Stimulated activated CD4-positive, alpha-beta T cell treated with anti-CD3 and anti-CD28 coated beads, Interleukin-1b, Interleukin-23, amount 100 ng/mL, for 4 hours (primary cell): ENCODE data around the gene ANP32D.
"Not testable (repeated sequence)": the region's sequence is repeated elsewhere in the genome, so short reads cannot be mapped to it uniquely, and the experiment has no call there.

Experiments used
- DNase-seq, 2 donors: peaks; one replicate each; pipeline ENCODE4 v3.0.0-alpha.2; 2020; ENCODE audit warnings: low read depth in 2 of 2

Gene ANP32D

DNA sequence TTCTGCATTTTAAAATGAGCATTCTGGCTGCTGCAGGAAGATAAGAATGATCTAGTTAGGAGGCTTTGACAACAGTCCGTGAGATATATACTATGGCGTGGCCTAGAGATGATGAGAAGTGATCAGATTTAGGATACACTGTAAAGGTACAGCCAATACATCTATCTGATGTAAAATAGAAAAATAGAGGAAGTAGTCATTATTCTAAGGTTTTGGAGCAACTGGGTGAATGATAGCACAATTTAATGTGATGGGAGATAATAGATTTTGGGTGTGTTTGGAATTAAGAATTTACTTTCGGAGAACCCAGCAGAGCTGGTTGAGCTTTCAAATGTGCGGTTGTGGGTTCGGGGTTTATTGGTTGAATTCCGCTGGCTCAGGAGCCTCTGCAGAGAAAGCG, at the start of gene ANP32D:
Gene ANP32D (plus strand): TSS at position 301 of the 400 bp plus-strand sequence. CDS start 106 bp downstream, outside the sequence.
- DNase-seq, result no peak

DNA sequence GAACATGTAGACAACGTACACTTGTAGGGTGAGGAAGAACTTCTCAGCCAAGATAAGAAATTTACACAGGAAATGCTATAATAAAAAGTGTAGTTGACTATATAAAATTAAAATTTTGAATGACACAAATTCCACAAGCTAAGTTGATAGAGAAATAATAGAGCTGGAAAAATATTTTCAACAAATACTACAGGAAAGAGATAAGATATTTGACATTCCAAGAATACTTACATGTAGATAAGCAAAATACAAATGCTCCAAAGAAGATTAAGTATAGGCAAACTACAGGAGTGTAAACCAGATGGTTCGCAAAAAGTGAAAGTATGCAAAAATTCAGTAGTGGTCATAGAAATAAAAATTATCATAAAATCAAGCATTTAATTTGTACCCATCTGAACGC, 49.2 kb upstream of the ANP32D start:
- no peak for DNase-seq

DNA sequence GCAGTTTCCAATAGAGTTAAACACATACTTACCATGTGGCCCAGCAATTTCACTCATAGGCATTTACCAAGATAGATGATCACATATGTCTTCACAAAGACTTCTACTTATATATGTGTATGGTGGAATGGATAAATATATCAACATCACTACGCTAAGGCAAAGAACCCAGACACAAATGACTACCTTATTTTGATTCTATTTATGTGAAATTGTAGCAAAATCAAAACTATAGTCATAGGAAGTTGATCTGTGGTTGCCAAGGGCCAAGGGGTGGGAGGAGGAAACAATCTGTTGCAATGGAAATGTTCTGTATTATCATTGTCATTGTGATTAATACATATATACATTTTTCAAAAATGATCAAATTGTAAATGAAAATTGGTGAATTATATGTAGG, 47.7 kb upstream of the ANP32D start:
- DNase-seq, result no peak

DNA sequence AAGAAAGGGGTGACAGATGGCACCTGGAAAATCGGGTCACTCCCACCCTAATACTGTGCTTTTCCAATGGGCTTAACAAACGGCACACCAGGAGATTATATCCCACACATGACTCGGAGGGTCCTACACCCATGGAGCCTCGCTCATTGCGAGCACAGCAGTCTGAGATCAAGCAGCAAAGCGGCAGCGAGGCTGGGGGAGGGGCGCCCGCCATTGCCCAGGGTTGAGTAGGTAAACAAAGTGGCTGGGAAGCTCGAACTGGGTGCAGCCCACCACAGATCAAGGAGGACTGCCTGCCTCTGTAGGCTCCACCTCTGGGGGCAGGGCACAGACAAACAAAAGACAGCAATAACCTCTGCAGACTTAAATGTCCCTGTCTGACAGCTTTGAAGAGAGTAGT, 38.3 kb upstream of the ANP32D start:
- not testable (repeated sequence) for DNase-seq

DNA sequence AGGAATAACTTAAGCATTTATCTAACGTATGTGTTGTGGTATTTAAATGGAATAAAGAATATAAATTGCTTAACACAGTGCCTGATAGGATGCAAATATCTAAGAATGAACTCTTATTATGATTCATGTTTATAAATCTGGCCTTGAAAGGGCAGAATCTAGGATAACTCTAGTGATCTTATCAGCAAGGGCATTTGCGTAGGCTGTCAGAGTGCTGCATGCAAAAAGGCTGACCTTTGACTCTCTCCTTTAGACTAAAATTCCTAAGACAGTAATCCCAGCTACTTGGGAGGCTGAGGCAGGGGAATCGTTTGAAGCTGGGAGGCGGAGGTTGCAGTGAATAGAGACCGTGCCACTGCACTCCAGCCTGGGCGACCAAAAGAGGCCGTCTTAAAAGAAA, 31.3 kb upstream of the ANP32D start:
- DNase-seq, result no peak

DNA sequence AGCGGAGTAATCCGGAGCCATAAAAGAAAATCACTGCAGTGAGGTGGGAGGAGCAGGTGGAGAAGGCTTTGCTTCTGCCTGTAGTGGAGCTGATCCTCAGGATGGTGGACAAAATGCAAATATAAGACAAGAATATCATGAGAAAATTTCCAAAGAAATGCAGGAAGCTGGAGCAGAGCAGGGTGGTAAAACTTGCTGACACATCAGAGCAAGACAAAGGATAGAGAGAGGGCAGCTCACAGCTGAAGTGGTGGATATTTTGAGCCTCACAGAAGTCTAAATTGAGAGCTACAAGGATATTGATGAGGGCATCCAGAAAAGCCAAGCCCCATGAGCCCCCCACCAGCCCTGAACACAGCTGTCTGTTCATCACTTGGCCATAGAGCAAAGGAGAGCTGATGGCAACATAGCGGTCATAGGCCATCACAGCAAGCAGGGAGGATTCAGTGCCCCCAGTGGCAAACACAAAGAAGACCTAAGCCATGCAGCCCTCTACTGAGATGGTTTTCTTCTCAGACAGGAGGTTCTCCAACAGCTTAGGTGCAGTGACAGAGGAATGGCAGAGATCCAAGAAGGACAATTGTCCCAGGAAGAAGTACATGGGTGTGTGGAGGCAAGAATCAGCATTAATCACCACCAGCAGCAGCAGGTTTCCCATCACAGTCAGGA, 30.0 kb upstream of the ANP32D start:
- no peak for DNase-seq

DNA sequence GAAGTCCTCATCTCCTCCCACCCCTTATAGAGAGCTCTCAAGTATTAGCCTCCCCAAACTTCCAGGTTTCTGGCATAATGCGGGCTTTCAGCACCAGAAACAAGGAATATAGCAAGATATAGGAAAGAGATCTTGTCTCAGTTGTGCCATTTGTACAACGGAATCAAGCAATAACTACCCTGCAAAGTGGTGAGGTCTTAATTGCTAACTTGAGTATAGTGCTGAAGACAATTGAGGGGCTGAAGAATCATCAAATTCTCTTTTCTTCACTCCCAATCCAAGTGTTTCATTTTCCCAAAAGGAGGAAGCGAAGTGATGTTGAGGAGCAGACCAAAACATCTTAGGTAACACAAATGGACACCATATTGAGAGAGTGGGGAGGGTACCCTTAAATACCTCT, 26.8 kb upstream of the ANP32D start:
- DNase-seq, result no peak

DNA sequence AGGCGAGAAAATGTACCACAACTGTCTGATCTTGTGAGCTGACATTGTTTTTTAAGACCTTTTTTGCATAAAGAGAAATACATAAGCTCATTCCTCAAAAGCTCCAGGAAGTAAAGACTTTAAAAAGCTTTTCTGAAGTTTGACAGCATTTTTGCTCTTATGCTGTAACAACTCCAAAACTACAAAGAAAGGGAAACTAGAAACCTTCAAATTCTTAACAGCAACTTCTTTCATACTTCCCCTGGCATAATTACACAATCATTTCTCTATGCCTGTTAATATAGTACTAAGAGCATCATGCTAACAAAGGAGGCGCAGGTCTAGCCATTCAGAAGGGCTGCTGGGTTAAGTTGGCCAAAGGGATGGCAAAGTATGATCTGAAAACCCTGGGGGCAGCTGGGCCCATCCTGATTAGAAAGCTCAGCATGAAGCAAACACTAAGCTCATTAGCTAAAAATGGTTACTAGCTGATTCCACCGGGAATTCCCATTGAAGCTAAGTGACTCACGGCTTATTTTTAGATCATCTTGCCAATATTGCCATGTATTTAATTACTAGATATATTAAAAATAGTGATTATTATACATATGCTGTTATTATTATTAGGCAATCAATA, 26.1 kb upstream of the ANP32D start:
- DNase-seq, result no peak

DNA sequence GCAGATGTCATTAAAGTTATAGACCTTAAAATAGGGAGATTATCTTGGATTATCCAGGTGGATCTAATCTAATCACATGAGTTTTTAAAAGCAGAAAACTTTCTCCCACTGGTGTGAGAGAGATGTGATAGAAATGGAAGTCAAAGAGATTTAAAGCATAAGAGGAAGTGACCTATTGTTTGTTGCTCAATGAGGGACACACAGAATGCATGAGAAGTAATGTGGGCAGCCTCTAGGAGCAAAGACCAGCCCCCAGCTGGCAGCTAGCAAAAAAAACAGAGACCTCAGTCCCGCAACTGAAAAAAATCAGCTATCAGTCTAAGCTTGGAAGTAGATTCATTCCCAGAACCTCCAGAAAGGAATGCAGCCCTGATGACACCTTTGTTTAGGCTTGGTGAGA, 24.6 kb upstream of the ANP32D start:
- no peak for DNase-seq

DNA sequence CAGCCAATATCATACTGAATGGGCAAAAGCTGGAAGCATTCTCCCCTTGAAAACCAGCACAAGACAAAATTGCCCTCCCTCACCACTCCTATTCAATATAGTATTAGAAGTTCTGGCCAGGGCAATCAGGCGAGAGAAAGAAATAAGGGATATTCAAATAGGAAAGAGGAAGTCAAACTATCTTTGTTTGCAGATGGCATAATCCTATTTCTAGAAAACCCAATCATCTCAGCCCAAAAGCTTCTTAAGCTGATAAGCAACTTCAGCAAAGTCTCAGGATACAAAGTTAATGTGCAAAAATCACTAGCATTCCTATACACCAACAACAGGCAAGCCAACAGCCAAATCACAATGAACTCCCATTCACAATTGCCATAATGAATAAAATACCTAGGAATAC, 21.0 kb upstream of the ANP32D start:
- no peak for DNase-seq

DNA sequence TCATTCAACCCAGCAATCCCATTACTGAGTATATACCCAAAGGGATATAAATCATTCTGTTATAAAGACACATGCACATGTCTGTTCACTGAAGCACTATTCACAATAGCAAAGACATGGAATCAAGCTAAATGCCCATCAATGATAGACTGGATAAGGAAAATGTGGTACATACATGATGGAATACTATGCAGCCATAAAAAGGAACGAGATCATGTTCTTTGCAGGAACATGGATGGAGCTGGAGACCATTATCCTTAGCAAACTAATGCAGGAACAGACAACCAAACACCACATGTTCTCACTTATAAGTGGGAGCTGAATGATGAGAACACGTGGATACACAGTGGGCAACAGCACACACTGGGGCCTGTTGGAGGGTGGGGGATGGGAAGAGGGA, 19.4 kb upstream of the ANP32D start:
- not testable (repeated sequence) for DNase-seq

DNA sequence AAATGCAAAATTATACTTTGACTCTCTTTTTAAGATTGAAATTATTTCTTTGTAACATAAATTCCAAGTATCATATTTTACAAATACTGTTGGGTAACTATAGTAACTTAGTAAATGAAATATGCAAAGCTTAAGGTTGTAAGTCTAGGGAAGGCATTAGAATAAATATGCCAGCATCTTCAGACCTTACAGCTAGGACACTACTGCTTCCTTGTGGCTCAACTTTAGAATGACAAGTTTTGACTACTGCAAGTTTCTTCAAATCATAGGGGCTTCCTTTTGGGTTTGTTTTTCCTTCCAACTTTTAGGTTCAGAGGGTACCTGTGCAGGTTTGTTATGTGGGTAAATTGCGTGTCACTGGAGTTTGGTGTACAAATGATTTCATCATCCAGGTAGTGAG, 17.7 kb upstream of the ANP32D start:
- DNase-seq, result no peak

DNA sequence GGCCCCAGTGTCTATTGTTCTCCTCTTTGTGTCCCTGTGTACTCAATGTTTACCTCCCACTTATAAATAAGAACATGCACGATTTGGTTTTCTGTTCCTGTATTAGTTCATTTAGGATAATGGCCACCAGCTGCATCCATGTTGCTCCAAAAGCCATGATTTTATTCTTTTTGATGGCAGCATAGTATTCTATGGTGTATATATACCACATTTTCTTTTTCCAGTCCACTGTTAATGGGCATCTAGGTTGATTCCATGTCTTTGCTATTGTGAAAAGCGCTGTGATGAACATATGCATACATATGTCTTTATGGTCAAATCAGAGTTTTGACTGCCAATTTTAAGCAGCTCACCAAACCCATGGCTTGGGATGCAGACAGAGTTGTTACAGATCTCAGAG, 17.2 kb upstream of the ANP32D start:
- DNase-seq, result no peak

DNA sequence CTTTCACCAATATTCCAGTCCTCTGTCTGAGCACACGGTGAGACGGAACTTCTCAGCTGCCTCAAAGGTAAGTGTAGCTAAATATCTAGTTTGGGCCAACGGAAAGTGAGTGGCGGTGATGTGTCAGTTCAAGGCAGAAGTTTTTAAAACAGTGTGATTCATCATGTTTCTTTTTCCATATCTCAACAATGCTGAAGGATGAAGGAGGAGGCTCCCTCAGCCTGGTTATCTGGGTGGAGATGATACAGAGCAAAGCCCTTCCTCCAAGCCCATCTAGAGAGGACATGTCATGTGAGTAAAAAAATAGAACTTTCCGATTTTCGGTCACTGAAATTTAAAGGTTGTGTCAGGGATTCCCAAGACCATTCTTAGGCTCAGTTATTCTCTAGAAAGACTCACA, 13.1 kb upstream of the ANP32D start:
- DNase-seq, result no peak

DNA sequence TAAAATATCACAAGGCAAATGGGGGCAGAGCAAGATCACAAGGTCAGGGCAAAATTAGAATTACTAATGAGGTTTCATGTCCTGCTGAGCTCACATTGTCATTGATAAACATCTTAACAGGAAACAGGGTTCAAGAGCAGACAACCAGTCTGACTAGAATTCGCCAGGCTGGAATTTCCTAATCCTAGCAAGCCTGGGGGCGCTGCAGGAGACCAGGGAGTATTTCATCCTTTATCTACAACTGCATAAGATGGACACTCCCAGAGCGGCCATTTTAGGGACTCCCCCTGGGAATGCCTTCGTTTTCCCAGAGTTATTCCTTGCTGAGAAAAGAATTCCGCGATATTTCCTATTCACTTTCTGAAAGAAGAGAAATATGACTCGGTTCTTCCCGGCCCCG, 3.3 kb upstream of the ANP32D start:
- DNase-seq, result not testable (repeated sequence)

DNA sequence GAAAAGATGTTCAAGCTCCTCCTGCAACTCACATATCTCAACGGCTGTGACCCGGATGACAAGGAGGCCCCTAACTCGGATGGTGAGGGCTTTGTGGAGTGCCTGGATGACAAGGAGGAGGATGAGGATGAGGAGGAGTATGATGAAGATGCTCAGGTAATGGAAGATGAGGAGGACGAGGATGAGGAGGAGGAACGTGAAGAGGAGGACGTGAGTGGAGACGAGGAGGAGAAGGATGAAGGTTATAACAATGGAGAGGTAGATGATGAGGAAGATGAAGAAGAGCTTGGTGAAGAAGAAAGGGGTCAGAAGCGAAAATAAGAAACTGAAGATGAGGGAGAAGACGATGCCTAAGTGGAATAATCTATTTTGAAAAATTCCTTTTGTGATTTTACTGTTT, 702 bp downstream of the ANP32D start:
- no peak for DNase-seq

DNA sequence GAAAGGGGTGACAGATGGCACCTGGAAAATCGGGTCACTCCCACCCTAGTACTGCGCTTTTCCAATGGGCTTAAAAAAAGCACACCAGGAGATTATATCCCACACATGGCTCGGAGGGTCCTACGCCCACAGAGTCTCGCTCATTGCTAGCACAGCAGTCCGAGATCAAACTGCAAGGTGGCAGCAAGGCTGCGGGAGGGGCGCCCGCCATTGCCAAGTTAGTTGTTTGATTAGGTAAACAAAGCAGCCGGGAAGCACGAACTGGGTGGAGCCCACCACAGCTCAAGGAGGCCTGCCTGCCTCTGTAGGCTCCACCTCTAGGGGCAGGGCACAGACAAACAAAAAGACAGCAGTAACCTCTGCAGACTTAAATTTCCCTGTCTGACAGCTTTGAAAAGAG, 2.1 kb downstream of the ANP32D start:
- DNase-seq, result not testable (repeated sequence)

DNA sequence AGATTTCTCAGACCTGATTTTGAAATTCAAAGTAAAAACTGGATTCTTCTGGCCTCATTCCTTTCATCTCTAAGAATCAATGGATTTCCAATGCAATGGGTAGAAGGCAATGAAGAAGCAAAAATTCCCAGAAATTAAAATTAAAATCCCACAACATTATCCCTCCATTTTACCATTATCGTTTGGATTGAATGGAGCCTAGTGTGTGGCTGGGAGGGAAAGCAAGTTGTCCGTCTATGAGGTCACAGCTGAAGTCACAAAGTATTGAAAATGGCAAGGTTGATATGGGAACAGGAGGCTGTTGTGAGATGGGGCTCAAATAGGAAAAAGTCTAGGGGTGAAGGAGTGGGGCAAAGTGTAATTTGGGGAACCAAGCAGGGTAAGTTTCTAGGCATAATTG, 9.8 kb downstream of the ANP32D start, which contains the start of gene C12orf54:
Gene C12orf54 (plus strand): TSS at position 301 of the 400 bp plus-strand sequence. CDS start 799 bp downstream, outside the sequence.
- no peak for DNase-seq

DNA sequence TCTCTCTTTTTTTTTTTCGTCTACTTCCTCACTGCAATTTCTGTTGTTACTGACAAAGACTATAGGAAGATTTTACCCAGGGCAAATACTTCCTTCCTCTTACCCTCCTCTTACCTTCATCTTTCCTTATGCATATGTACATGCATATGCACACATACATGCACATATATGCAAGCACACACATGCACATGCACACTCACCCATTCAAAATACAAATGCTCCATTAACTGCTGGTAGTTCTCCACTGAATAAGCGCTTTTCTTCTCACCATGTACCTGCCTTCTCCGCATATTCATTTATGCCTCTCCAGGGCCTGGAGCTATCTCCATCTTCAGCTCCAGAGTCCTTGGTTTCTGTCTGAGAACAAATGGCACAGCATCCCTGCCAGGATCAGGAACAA, 10.6 kb downstream of the ANP32D start:
- no peak for DNase-seq

DNA sequence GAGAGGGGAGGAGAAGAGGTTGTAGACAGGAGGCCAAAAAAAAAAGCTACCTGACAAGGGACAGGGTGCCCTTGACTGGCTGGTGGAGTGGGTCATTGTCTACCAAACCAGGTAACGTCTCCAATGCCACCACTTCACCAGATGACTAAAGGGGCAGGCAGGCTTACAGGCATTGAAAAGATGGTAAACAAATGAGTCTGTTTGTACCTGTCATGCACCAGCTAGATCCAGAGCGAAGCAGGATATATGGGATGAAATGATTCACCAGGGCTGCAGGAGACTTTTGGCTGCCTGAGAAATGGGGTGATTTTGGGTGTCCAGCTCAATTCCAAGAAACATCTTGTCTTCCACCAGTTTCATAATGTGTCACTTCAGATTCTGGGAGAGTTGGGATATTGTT, 13.9 kb downstream of the ANP32D start:
- DNase-seq, result no peak

DNA sequence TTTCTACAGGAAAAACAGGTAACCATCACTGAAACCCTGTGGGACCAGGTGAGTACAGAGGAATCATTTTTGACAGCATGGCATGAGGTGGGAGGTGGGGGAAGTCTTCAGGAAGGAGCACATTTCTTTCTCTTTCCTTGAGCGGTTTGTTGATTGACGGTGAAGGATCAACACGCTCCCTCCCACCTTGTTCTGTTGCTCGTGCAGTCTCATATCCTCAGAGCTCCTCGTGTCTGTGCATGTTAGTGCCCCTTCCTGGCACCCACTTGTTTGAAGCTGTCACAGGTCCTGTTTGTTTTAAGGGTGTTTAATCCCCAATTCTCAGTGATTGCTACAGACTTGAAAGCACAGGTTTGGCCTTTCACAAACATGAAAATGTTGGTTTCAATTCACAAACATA, 14.3 kb downstream of the ANP32D start:
- no peak for DNase-seq

DNA sequence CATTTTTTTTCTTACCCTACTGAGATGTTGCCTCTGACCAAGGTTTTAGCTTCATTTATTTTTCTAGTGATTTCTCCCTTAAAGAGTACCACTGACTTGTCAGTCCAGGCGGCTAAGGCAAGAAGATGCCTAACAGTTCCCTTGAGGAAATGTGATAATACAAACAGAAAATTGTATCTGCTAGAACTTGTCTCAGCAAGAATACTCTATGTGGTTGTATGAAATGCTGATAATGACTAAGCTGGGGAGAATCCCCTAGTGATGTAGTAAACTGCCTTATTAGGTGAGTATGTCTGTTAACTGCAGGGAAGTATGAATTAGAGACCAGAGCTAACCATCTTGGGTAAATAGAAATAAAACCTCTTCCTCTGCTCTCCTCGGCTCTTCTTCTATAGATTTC, 16.7 kb downstream of the ANP32D start:
- DNase-seq, result no peak

DNA sequence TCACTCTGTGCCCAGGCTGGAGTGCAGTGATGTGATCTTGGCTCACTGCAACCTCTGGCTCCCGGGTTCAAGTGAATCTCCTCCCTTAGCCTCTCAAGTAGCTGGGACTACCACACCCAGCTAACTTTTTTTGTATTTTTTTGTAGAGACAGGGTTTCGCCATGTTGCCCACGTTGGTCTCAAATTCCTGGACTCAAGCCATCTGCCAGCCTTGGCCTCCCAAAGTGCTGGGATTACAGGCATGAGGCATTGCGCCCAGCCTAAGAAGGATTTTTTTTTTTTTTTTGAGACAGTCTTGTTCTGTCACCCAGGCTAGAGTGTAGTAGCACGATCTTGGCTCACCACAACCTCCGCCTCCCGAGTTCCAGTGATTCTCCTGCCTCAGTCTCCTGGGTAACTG, 17.1 kb downstream of the ANP32D start:
- DNase-seq, result not testable (repeated sequence)

DNA sequence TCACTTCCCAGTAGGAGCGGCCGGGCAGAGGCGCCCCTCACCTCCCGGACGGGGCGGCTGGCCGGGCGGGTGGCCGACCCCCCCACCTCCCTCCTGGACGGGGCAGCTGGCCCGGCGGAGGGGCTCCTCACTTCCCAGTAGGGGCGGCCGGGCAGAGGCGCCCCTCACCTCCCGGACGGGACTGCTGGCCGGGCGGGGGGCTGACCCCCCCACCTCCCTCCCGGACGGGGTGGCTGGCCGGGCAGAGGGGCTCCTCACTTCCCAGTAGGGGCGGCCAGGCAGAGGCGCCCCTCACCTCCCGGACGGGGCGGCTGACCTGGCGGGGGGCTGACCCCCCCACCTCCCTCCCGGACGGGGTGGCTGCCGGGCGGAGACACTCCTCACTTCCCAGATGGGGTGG, 27.9 kb downstream of the ANP32D start:
- not testable (repeated sequence) for DNase-seq
